Choroid plexus epithelial cell (primary cell): ENCODE data around the gene CMIP.

Source experiments
- DNase-seq: peaks from one replicate; pipeline ENCODE4 v3.0.0-alpha.2; 2010; ENCODE audit warnings: low read depth
- H3K4me3 ChIP-seq: 2 replicates; pipeline ENCODE4 v1.5.1; 2011; ENCODE audit warnings: low read depth, mild to moderate bottlenecking, control low read depth, low read length, moderate library complexity
- TF ChIP-seq, protein P1 (sequence below): conservative IDR thresholded peaks from 2 replicates; pipeline ENCODE4 v1.5.1; 2011; ENCODE audit warnings: low read depth, mild to moderate bottlenecking, control low read depth, inconsistent platforms, low read length, moderate library complexity

CMIP gene

GRCh38 chr16:81754858-81755257 lies 310.2 kb downstream of the CMIP start:
- DNase-seq, result no peak
- no peak overlapping the region for H3K4me3 ChIP-seq
- TF ChIP-seq, protein P1, sequence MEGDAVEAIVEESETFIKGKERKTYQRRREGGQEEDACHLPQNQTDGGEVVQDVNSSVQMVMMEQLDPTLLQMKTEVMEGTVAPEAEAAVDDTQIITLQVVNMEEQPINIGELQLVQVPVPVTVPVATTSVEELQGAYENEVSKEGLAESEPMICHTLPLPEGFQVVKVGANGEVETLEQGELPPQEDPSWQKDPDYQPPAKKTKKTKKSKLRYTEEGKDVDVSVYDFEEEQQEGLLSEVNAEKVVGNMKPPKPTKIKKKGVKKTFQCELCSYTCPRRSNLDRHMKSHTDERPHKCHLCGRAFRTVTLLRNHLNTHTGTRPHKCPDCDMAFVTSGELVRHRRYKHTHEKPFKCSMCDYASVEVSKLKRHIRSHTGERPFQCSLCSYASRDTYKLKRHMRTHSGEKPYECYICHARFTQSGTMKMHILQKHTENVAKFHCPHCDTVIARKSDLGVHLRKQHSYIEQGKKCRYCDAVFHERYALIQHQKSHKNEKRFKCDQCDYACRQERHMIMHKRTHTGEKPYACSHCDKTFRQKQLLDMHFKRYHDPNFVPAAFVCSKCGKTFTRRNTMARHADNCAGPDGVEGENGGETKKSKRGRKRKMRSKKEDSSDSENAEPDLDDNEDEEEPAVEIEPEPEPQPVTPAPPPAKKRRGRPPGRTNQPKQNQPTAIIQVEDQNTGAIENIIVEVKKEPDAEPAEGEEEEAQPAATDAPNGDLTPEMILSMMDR, result no peak

GRCh38 chr16:81755915-81756614 lies 311.5 kb downstream of the CMIP start:
- TF ChIP-seq, protein P1, result no peak
- no peak for DNase-seq
- no peak overlapping the region for H3K4me3 ChIP-seq

- no peak for DNase-seq
- H3K4me3 ChIP-seq, result no peak overlapping the region
- TF ChIP-seq, protein P1, result no peak
Observed at GRCh38 chr16:81756615-81757356, 312.2 kb downstream of the CMIP start.

GRCh38 chr16:81758376-81758775 lies 313.8 kb downstream of the CMIP start:
- TF ChIP-seq, protein P1, result no peak
- no peak overlapping the region for H3K4me3 ChIP-seq
- DNase-seq, result peak; percentile 50
